Keratinocyte (primary cell): ENCODE data around the gene PRR19. TPM values are rescaled to one million over a fixed set of nuclear protein-coding genes. Genes with fewer than 3 reads are reported as not detected.

Experiments
- DNase-seq: peaks from one replicate; pipeline ENCODE4 v3.0.0-alpha.2; 2011; ENCODE audit warnings: low read depth, missing footprints, low spot score
- FAIRE-seq: peaks from 2 replicates; lab custom pipeline; 2011; peaks lifted over from hg19 to GRCh38; lab: Jason Lieb, UNC
- H2AFZ ChIP-seq: 2 replicates; pipeline ENCODE4 v1.6.0; 2012; ENCODE audit warnings: low read length, control low read depth, inconsistent platforms; ENCODE audit not compliant: control insufficient read depth
- H3K27ac ChIP-seq: 2 replicates; pipeline ENCODE4 v1.5.1; 2011; ENCODE audit warnings: low read length; ENCODE audit not compliant: control insufficient read depth, insufficient read depth
- H3K27me3 ChIP-seq: 3 replicates; pipeline ENCODE4 v1.6.0; 2011; ENCODE audit warnings: low read length; ENCODE audit not compliant: control insufficient read depth, insufficient read depth; ENCODE audit errors: extremely low read depth
- H3K36me3 ChIP-seq, 2 experiments: 2 replicates in 1 of 2; 3 replicates in 1 of 2; pipeline ENCODE4 v1.5.1; 2011; ENCODE audit warnings: low read length in 2 of 2, mild to moderate bottlenecking in 1 of 2; ENCODE audit not compliant: control insufficient read depth in 2 of 2, insufficient read depth in 2 of 2; ENCODE audit errors: extremely low read depth in 1 of 2
- H3K4me1 ChIP-seq: 3 replicates; pipeline ENCODE4 v1.5.1; 2011; ENCODE audit warnings: low read length; ENCODE audit not compliant: control insufficient read depth, insufficient read depth; ENCODE audit errors: extremely low read depth
- H3K4me2 ChIP-seq: 3 replicates; pipeline ENCODE4 v1.6.0; 2011; ENCODE audit warnings: low read depth, low read length; ENCODE audit not compliant: control insufficient read depth, insufficient read depth; ENCODE audit errors: extremely low read depth
- H3K4me3 ChIP-seq, 3 experiments: fragments of 200-600 bp in 1 of 3; sonication (generic) in 1 of 3; 2 replicates in 2 of 3; 3 replicates in 1 of 3; pipeline ENCODE4 v1.5.1; 2011 to 2016; ENCODE audit warnings: low read length in 3 of 3, mild to moderate bottlenecking in 3 of 3, control low read depth in 2 of 3, inconsistent platforms in 1 of 3, low read depth in 1 of 3, mixed read lengths in 1 of 3, mixed run types in 1 of 3, moderate library complexity in 1 of 3; ENCODE audit not compliant: control insufficient read depth in 2 of 3, insufficient read depth in 2 of 3; ENCODE audit errors: extremely low read depth in 1 of 3
- H3K79me2 ChIP-seq: 2 replicates; pipeline ENCODE4 v1.6.0; 2012; ENCODE audit warnings: low read length; ENCODE audit not compliant: control insufficient read depth, insufficient read depth
- H3K9ac ChIP-seq: 3 replicates; pipeline ENCODE4 v1.6.0; 2011; ENCODE audit warnings: low read length; ENCODE audit not compliant: control insufficient read depth, insufficient read depth; ENCODE audit errors: extremely low read depth
- H3K9me1 ChIP-seq: 3 replicates; pipeline ENCODE4 v1.6.0; 2011; ENCODE audit warnings: low read length; ENCODE audit not compliant: control insufficient read depth, insufficient read depth; ENCODE audit errors: extremely low read depth
- H3K9me3 ChIP-seq: 2 replicates; pipeline ENCODE4 v1.5.1; 2012; ENCODE audit warnings: low read depth, low read length; ENCODE audit not compliant: control insufficient read depth
- H4K20me1 ChIP-seq: 3 replicates; pipeline ENCODE4 v1.6.0; 2011; ENCODE audit warnings: low read length; ENCODE audit not compliant: control insufficient read depth, insufficient read depth; ENCODE audit errors: extremely low read depth
- EZH2 ChIP-seq: IDR thresholded peaks from one replicate; pipeline ENCODE4 v1.6.1; 2012; ENCODE audit warnings: inconsistent platforms, mild to moderate bottlenecking, low read length, moderate library complexity
- dilution Hi-C: fragments of 300-500 bp; cut with MboI; formaldehyde crosslinking; loops from one replicate; pipeline ENCODE4 v1.7.0; 2020; ENCODE audit warnings: low sequenced_read_pairs; ENCODE audit not compliant: extremely low pct_ligation_motif_present
- polyA plus RNA-seq, 5 experiments: library from polyadenylated mRNA; depleted of rRNA in 3 of 5; stranded (reverse) in 3 of 5; stranded (forward) in 1 of 5; unstranded in 1 of 5; fragments of >200 nt; gene quantifications; 1 replicate in 1 of 5; 2 replicates in 3 of 5; 3 replicates in 1 of 5; pipeline versions ENCODE4 v1.2.1 to v1.2.3, GENCODE V29; 2011 to 2012; ENCODE audit warnings: missing spikeins in 2 of 5, low read depth in 1 of 5, low replicate concordance in 1 of 5
- small RNA-seq, 3 experiments: library from RNA; depleted of rRNA; stranded (forward); fragments of <200 nt; gene quantifications; one replicate each; pipeline ENCODE3, GENCODE V24; 2012; ENCODE audit warnings: low read depth in 3 of 3, low replicate concordance in 1 of 3; ENCODE audit not compliant: insufficient read length in 3 of 3
- TF ChIP-seq, protein P1 (sequence below), 3 experiments: IDR thresholded peaks in 1 of 3; conservative IDR thresholded peaks in 1 of 3; optimal IDR thresholded peaks in 1 of 3; 2 replicates in 2 of 3; 3 replicates in 1 of 3; pipeline versions ENCODE3 to v1.5.1; 2011; ENCODE audit warnings: low read length in 3 of 3, mild to moderate bottlenecking in 3 of 3, moderate library complexity in 2 of 3, control low read depth in 1 of 3, inconsistent platforms in 1 of 3; ENCODE audit not compliant: insufficient read depth in 2 of 3; ENCODE audit errors: extremely low read depth in 1 of 3

PRR19 gene
- polyA plus RNA-seq, 1 donor (not counting 4 experiments of a cell fraction or from before 2014, with no cell fraction given) = 0.25 TPM

DNA sequence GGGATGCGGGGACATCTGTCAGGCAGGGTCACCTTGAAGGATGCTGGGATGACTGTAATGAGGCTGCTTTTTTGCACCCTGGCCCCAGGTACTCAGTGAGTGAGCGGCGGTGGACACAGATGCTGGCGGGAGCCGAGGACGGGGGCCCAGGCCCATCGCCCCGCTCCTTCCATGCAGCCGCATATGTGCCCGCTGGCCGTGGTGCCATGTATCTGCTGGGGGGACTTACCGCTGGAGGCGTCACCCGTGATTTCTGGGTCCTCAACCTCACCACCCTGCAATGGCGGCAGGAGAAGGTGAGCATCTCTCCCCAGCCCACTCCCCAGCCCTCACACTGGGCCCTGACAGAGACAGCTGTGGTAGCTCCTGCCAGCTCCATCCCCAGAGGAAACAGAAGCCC lies 54.8 kb downstream of the PRR19 start:
- no peak overlapping the region for H3K9ac ChIP-seq
- dilution Hi-C loops = no loop called here
- H3K79me2 ChIP-seq = no peaks in the 10 kb centered on the region
- no peaks in the 10 kb centered on the region for H3K9me3 ChIP-seq
- H3K27ac ChIP-seq = no peak overlapping the region
- no peaks in the 10 kb centered on the region for H3K27me3 ChIP-seq
- H4K20me1 ChIP-seq = no peaks in the 10 kb centered on the region
- DNase-seq (no peak), FAIRE-seq (no peak)
- H3K4me2 ChIP-seq = no peak overlapping the region
- peaks cover 0 to 3% of the 10 kb centered on the region in 2 experiments for H3K36me3 ChIP-seq
- H3K4me3 ChIP-seq = no peak overlapping the region
- H2AFZ ChIP-seq = no peak overlapping the region
- TF ChIP-seq, protein P1, sequence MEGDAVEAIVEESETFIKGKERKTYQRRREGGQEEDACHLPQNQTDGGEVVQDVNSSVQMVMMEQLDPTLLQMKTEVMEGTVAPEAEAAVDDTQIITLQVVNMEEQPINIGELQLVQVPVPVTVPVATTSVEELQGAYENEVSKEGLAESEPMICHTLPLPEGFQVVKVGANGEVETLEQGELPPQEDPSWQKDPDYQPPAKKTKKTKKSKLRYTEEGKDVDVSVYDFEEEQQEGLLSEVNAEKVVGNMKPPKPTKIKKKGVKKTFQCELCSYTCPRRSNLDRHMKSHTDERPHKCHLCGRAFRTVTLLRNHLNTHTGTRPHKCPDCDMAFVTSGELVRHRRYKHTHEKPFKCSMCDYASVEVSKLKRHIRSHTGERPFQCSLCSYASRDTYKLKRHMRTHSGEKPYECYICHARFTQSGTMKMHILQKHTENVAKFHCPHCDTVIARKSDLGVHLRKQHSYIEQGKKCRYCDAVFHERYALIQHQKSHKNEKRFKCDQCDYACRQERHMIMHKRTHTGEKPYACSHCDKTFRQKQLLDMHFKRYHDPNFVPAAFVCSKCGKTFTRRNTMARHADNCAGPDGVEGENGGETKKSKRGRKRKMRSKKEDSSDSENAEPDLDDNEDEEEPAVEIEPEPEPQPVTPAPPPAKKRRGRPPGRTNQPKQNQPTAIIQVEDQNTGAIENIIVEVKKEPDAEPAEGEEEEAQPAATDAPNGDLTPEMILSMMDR (optimal IDR thresholded peaks at IDR 0.05 in 1 of 3, IDR thresholded peaks at IDR 0.05 in 1 of 3, conservative IDR thresholded peaks at IDR 0.05 in 1 of 3; ENCODE audit: extremely low read depth in 1 of 3, insufficient read depth in 2 of 3, low read length in 3 of 3) = no peak
- no peak for TF ChIP-seq EZH2
- no peaks in the 10 kb centered on the region for H3K4me1 ChIP-seq
- H3K9me1 ChIP-seq = no peaks in the 10 kb centered on the region

DNA sequence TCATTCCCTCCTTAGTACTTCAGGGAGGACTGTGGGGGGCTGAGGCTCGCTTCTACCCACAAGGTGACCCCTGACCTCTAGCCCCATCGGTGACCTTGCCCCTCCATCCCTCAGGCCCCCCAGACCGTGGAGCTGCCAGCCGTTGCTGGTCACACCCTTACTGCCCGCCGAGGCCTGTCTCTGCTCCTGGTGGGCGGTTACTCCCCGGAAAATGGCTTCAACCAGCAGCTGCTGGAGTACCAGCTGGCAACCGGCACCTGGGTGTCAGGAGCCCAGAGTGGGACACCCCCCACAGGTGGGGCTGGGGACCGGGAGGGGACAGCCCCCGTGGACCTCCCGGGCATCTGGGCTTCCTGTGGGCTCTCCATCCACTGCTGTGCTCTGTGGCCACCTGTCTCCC lies 55.4 kb downstream of the PRR19 start:
- peaks cover 0 to 5% of the 10 kb centered on the region in 2 experiments for H3K36me3 ChIP-seq
- H3K27ac ChIP-seq = no peak overlapping the region
- FAIRE-seq = no peak
- no peaks in the 10 kb centered on the region for H3K79me2 ChIP-seq
- no peaks in the 10 kb centered on the region for H4K20me1 ChIP-seq
- no peaks in the 10 kb centered on the region for H3K9me3 ChIP-seq
- no peak overlapping the region for H3K4me3 ChIP-seq
- DNase-seq = no peak
- H3K27me3 ChIP-seq = no peaks in the 10 kb centered on the region
- TF ChIP-seq EZH2 = no peak
- TF ChIP-seq, protein P1 (optimal IDR thresholded peaks at IDR 0.05 in 1 of 3, IDR thresholded peaks at IDR 0.05 in 1 of 3, conservative IDR thresholded peaks at IDR 0.05 in 1 of 3; ENCODE audit: extremely low read depth in 1 of 3, insufficient read depth in 2 of 3, low read length in 3 of 3) = no peak
- H3K4me2 ChIP-seq = no peak overlapping the region
- H3K9ac ChIP-seq = no peak overlapping the region
- no peaks in the 10 kb centered on the region for H3K9me1 ChIP-seq
- no peak overlapping the region for H2AFZ ChIP-seq
- H3K4me1 ChIP-seq = no peaks in the 10 kb centered on the region
- dilution Hi-C loops = no loop called here

Small RNA genes lying within 50 kb of the gene (small RNA-seq; reads per million reads assigned to genes)
- 0 reads per million in 3 experiments for gene MIR8077

Other genes starting within 250 kb of the PRR19 start
- 0.06 to 0.44 TPM (median 0.17 TPM) in 3 replicates for gene GRIK5, start 231.9 kb upstream of the PRR19 start, polyA plus RNA-seq
- gene ZNF574, start 226.0 kb upstream of the PRR19 start, polyA plus RNA-seq = 6.8 to 14.7 TPM (median 13.1 TPM) in 3 replicates
- gene POU2F2, start 169.7 kb upstream of the PRR19 start, polyA plus RNA-seq = 7.0 to 9.6 TPM (median 7.1 TPM) in 3 replicates
- 17.1 to 29.8 TPM (median 20.8 TPM) in 3 replicates for gene DEDD2, start 84.5 kb upstream of the PRR19 start, polyA plus RNA-seq
- gene ZNF526, start 81.8 kb upstream of the PRR19 start, polyA plus RNA-seq = 5.0 to 9.3 TPM (median 5.4 TPM) in 3 replicates
- gene GSK3A, start 59.5 kb upstream of the PRR19 start, polyA plus RNA-seq = 36.9 to 53.3 TPM (median 42.5 TPM) in 3 replicates
- 75.4 to 87.4 TPM (median 83.5 TPM) in 3 replicates for gene ERF, start 47.0 kb upstream of the PRR19 start, polyA plus RNA-seq
- gene CIC, start 32.9 kb upstream of the PRR19 start, polyA plus RNA-seq = 3.1 to 11.1 TPM (median 3.8 TPM) in 3 replicates
- gene PAFAH1B3, start 492 bp downstream of the PRR19 start, polyA plus RNA-seq = 27.6 to 55.4 TPM (median 28.3 TPM) in 3 replicates
- gene TMEM145, start 11.2 kb downstream of the PRR19 start, polyA plus RNA-seq = not detected in 3 replicates
- gene MEGF8, start 23.5 kb downstream of the PRR19 start, polyA plus RNA-seq = 4.1 to 7.3 TPM (median 6.1 TPM) in 3 replicates
- gene CNFN, start 88.2 kb downstream of the PRR19 start, polyA plus RNA-seq = 3.0 to 10.2 TPM (median 5.1 TPM) in 3 replicates
- gene LIPE, start 125.3 kb downstream of the PRR19 start, polyA plus RNA-seq = 5.0 to 9.1 TPM (median 6.1 TPM) in 3 replicates
- gene CXCL17, start 140.8 kb downstream of the PRR19 start, polyA plus RNA-seq = 0.06 TPM in 1 of 3 replicates, not detected in the others
- gene CEACAM1, start 226.3 kb downstream of the PRR19 start, polyA plus RNA-seq = 1.4 to 3.3 TPM (median 2.2 TPM) in 3 replicates